ENCODE data around the gene VPS13A. TPM values are rescaled to one million over a fixed set of nuclear protein-coding genes. Genes with fewer than 3 reads are reported as not detected.

The VPS13A gene
- total and polyA plus RNA-seq, 2 of the 13 experiments (the other 11 are each of a cell fraction or from before 2014, with no cell fraction given): 20.4 to 20.7 TPM

GRCh38 chr9:77133011-77133410 is 44.3 kb upstream of the VPS13A start:
- DNase-seq (ENCODE audit: low spot score): no peak
- FAIRE-seq: no peak
- BruUV-seq (replicated peaks): no TSS peak
- Histone ChIP-seq H4K20me1 (ENCODE audit: insufficient read depth, low read length) (no peaks in the 10 kb centered on the region), H3K4me2 (ENCODE audit: low read depth, low read length) (no peak overlapping the region), H3K79me2 (ENCODE audit: insufficient read depth, low read length) (no peaks in the 10 kb centered on the region), H3K4me3 (replicated peaks in 1 of 3; ENCODE audit: insufficient read depth in 1 of 3, low read depth in 2 of 3, low read length in 3 of 3) (no peak overlapping the region), H2AFZ (ENCODE audit: low read length) (no peak overlapping the region), H3K9ac (ENCODE audit: insufficient read depth, low read depth, low read length) (no peak overlapping the region), H3K9me3 (ENCODE audit: low read length) (no peaks in the 10 kb centered on the region), H3K27me3 (ENCODE audit: control insufficient read depth in 1 of 2, insufficient read depth in 2 of 2, low read length in 2 of 2) (no peaks in the 10 kb centered on the region), H3K4me1 (ENCODE audit: insufficient read depth, low read length) (no peaks in the 10 kb centered on the region), H3K27ac (ENCODE audit: extremely low read length, insufficient read depth, low read length) (no peak overlapping the region), H3K36me3 (replicated peaks in 1 of 2; ENCODE audit: control insufficient read depth in 1 of 2, insufficient read depth in 2 of 2, low read length in 2 of 2) (no peaks in the 10 kb centered on the region)
- in situ Hi-C loops (cut with HindIII; ENCODE audit: extremely low pct_ligation_motif_present, low pct_unique_long_range_greater_than_20kb): no loop called here
- POLR2A ChIA-PET: no interaction called here
- CTCF ChIA-PET (ENCODE audit: low intra/inter-chr PET ratio, low total read pairs): no interaction called here
- intact Hi-C loops (cut with micrococcal nuclease; ENCODE audit: unreplicated experiment): no loop called here
- TF ChIP-seq ZNF770 (CRISPR knock-in tag; IDR thresholded peaks at IDR 0.05) (no peak), E2F1 (CRISPR knock-in tag; IDR thresholded peaks at IDR 0.05) (no peak), ATF6 (CRISPR knock-in tag; conservative IDR thresholded peaks at IDR 0.05) (no peak), THAP9 (CRISPR knock-in tag; IDR thresholded peaks at IDR 0.05; ENCODE audit: borderline replicate concordance) (no peak), E2F5 (CRISPR knock-in tag; conservative IDR thresholded peaks at IDR 0.05) (no peak), ISL2 (CRISPR knock-in tag; IDR thresholded peaks at IDR 0.05) (no peak)
- 0% methylated on average over 1 of the region's 1 CpG for WGBS (ENCODE audit: low lambda C conversion rate)
- ATAC-seq: no peak

Measured in HepG2 (cell line).